GM10266 (cell line): ENCODE measurements around the gene RBP2.

Source experiments
- DNase-seq: peaks from one replicate; pipeline ENCODE4 v3.0.0; 2012; ENCODE audit errors: extremely low spot score
- TF ChIP-seq, protein P1 (sequence below): IDR thresholded peaks from 2 replicates; pipeline ENCODE4 v1.5.1; 2012; ENCODE audit warnings: mild to moderate bottlenecking, low read depth; ENCODE audit not compliant: control insufficient read depth, insufficient read depth; ENCODE audit errors: missing control alignments

Gene RBP2

DNA sequence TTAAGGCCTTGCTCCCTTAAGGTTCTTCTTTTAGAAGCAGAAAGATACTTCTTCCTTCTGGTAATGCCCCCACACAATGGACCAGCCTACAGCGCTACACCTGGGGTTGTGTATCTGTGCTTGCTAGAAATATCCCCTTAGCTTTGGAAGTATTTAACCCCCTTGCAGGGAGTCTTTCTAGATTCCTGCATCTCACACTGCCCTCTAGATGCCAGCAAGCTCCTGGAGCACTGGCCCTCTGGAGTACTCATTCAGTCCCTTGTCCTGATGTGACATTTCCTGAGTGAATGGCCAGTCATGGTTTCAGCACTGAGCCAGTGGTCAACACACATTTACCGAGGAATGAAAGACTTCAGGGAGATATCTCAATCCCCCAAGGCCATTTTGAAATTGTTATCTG is 30.4 kb upstream of the RBP2 start:
- DNase-seq: no peak
- TF ChIP-seq, protein P1, sequence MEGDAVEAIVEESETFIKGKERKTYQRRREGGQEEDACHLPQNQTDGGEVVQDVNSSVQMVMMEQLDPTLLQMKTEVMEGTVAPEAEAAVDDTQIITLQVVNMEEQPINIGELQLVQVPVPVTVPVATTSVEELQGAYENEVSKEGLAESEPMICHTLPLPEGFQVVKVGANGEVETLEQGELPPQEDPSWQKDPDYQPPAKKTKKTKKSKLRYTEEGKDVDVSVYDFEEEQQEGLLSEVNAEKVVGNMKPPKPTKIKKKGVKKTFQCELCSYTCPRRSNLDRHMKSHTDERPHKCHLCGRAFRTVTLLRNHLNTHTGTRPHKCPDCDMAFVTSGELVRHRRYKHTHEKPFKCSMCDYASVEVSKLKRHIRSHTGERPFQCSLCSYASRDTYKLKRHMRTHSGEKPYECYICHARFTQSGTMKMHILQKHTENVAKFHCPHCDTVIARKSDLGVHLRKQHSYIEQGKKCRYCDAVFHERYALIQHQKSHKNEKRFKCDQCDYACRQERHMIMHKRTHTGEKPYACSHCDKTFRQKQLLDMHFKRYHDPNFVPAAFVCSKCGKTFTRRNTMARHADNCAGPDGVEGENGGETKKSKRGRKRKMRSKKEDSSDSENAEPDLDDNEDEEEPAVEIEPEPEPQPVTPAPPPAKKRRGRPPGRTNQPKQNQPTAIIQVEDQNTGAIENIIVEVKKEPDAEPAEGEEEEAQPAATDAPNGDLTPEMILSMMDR: no peak

GRCh38 chr3:139505829-139506386 is 29.6 kb upstream of the RBP2 start:
- TF ChIP-seq, protein P1: no peak
- no peak for DNase-seq

DNA sequence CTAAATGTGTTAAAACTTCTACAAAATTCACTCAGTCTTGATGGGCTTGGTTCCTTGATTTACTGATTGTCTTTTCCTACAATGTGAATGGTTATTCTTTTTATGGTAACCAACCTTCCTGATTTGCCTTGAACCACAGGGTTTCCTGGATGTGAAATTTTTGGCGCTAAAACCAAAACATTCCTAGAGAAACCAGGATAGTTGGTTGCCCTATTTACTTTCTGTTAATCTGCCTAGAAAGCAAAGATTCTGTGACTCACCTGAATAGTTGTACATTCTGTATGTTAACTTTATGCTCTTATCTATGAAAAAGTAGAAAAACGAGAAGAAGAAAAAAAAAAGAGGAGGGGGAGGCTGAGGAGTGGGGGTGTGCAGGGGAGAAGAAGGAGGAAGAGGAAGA is 23.2 kb upstream of the RBP2 start:
- no peak for DNase-seq
- TF ChIP-seq, protein P1: no peak

- TF ChIP-seq, protein P1: no peak
These were observed 17.6 kb upstream of the RBP2 start for GRCh38 chr3:139493826-139494385.

DNA sequence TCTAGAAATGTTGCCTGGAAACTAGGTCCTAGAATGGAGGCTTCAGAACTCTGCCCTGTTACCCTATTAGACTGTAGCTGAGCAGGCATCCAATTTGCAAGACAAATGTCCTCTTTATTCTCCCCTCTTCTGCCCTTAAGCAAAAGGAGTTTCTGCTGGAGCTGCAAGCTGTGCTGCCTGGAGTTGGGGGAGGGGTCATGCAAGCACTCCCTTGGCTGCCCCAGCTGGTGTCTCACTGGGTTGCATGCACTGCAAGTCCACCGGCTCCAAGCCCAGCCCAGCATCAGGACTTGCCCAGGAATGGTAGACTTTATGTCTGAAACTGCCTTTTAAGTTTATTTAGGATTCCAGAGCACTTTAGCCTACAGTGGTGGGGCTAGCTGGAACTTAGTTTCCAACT is 15.7 kb upstream of the RBP2 start:
- DNase-seq: no peak
- TF ChIP-seq, protein P1: no peak

More at GRCh38 chr3:139493826-139494385, 17.6 kb upstream of the RBP2 start:
- no peak for DNase-seq

DNA sequence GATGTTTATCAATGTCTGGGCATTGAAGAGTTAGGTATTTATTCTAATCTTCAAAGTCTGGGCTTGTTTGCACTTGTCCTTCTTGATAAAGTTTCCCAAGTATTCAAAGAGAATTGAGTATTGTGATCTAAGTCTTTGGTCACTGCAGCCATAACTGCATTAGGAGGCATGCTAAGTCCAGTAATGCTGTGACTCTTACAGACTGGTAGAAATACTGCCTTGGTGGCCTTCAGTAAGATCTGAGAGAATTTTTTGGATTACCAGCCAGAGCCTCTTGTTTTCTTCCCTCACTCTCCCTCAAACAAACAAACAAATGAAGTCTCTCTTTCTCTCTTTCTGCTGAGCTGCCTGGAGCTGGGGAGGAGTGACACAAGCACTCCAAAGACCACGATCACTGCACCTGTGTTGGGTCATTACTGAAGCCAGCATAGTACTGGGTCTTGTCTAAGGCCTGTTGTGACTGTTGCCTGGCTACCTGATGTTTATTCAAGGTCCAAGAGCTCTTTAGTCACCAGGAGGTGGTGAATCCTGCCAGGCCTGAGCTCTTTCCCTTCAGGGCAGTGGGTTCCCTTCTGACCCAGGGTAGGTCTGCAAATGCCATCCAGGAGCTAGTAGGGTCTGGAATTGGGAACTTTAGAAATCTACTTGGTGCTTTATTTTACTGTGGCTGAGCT is 14.8 kb upstream of the RBP2 start:
- no peak for DNase-seq
- TF ChIP-seq, protein P1: no peak

DNA sequence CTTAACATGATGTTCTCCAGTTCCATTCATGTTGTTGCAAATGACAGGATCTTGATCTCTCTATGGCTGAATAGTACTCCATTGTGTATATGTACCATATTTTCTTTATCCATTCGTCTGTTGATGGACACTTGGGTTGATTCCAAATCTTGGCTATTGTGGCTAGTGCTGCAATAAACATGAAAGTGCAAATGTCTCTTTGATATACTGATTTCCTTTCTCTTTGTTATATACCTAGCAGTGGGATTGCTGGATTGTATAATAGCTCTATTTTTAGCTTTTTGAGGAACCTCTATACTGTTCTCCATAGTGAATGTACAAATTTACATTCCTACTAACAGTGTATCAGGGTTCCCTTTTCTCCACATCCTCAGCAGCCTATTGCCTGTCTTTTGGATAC is 5.9 kb upstream of the RBP2 start:
- TF ChIP-seq, protein P1: no peak
- no peak for DNase-seq
